ENCODE measurements around the gene TSC22D4. TPM values are rescaled to one million over a fixed set of nuclear protein-coding genes. Genes with fewer than 3 reads are reported as not detected.
A peak's percentile ranks its signal among the peaks of the same experiment; 100 is the strongest.

The TSC22D4 gene
- total RNA-seq, 1 donor from 2014 or later, result 53.4 TPM

GRCh38 chr7:100476903-100477870 lies 1.8 kb downstream of the TSC22D4 start:
- H3K27ac Mint-ChIP-seq (ENCODE audit: unreplicated experiment), result peak overlapping the region; percentile 58
- TF ChIP-seq CTCF (IDR thresholded peaks at IDR 0.05; ENCODE audit: insufficient read depth, low read depth, low read length) (no peak), EZH2 (IDR thresholded peaks at IDR 0.05; ENCODE audit: insufficient read depth, low read length) (no peak)
- FAIRE-seq, result no peak
- peak overlapping the region; percentile 90 for H3K9ac ChIP-seq (ENCODE audit: low read length)
- H3K27me3 Mint-ChIP-seq (ENCODE audit: low read depth, unreplicated experiment), result no peaks in the 10 kb centered on the region
- DNase-seq (ENCODE audit: low read depth), result no peak
- peaks cover 16% of the 10 kb centered on the region for H3K4me1 Mint-ChIP-seq (ENCODE audit: low read depth, unreplicated experiment)
- H3K4me3 ChIP-seq (ENCODE audit: insufficient read depth, low read depth, low read length), result peak overlapping the region; percentile 81
- H3K79me2 ChIP-seq (ENCODE audit: insufficient read depth, low read length), result peaks cover 42% of the 10 kb centered on the region
- H3K36me3 Mint-ChIP-seq (ENCODE audit: low read depth, unreplicated experiment), result peaks cover 4% of the 10 kb centered on the region
- no peaks in the 10 kb centered on the region for H3K9me3 Mint-ChIP-seq (ENCODE audit: unreplicated experiment)
- peaks cover 14% of the 10 kb centered on the region for H3K4me1 ChIP-seq (ENCODE audit: insufficient read depth, low read length)
- no peaks in the 10 kb centered on the region for H3K36me3 ChIP-seq (ENCODE audit: insufficient read depth, low read length)
- H2AFZ ChIP-seq (ENCODE audit: low read depth, low read length), result no peak overlapping the region
- H3K27ac ChIP-seq (ENCODE audit: low read depth, low read length), result no peak overlapping the region
- H3K27me3 ChIP-seq (ENCODE audit: insufficient read depth, low read length), result no peaks in the 10 kb centered on the region
- H3K9me3 ChIP-seq (ENCODE audit: insufficient read depth, low read depth, low read length), result no peaks in the 10 kb centered on the region
- peak overlapping the region; percentile 93 for H3K4me2 ChIP-seq (ENCODE audit: low read length)
- H3K4me3 Mint-ChIP-seq (ENCODE audit: unreplicated experiment), result peak overlapping the region; percentile 83
- H4K20me1 ChIP-seq (ENCODE audit: insufficient read depth, low read length), result peaks cover 43% of the 10 kb centered on the region

- Mint-ChIP-seq H3K9me3 (ENCODE audit: unreplicated experiment) (no peaks in the 10 kb centered on the region), H3K36me3 (ENCODE audit: low read depth, unreplicated experiment) (peaks cover 4% of the 10 kb centered on the region), H3K27ac (ENCODE audit: unreplicated experiment) (no peak overlapping the region), H3K4me3 (ENCODE audit: unreplicated experiment) (peak overlapping the region; percentile 83), H3K4me1 (ENCODE audit: low read depth, unreplicated experiment) (peaks cover 16% of the 10 kb centered on the region), H3K27me3 (ENCODE audit: low read depth, unreplicated experiment) (no peaks in the 10 kb centered on the region)
- peak overlapping the region; percentile 93 for H3K4me2 ChIP-seq (ENCODE audit: low read length)
- H4K20me1 ChIP-seq (ENCODE audit: insufficient read depth, low read length), result peaks cover 49% of the 10 kb centered on the region
- H3K27ac ChIP-seq (ENCODE audit: low read depth, low read length), result no peak overlapping the region
- peak overlapping the region; percentile 90 for H3K9ac ChIP-seq (ENCODE audit: low read length)
- H3K36me3 ChIP-seq (ENCODE audit: insufficient read depth, low read length), result no peaks in the 10 kb centered on the region
- no peak overlapping the region for H3K4me3 ChIP-seq (ENCODE audit: insufficient read depth, low read depth, low read length)
- H3K4me1 ChIP-seq (ENCODE audit: insufficient read depth, low read length), result peaks cover 14% of the 10 kb centered on the region
- no peaks in the 10 kb centered on the region for H3K27me3 ChIP-seq (ENCODE audit: insufficient read depth, low read length)
- FAIRE-seq, result no peak
- TF ChIP-seq EZH2 (IDR thresholded peaks at IDR 0.05; ENCODE audit: insufficient read depth, low read length), result no peak
- no peak for TF ChIP-seq CTCF (IDR thresholded peaks at IDR 0.05; ENCODE audit: insufficient read depth, low read depth, low read length)
- no peak overlapping the region for H2AFZ ChIP-seq (ENCODE audit: low read depth, low read length)
- H3K9me3 ChIP-seq (ENCODE audit: insufficient read depth, low read depth, low read length), result no peaks in the 10 kb centered on the region
- DNase-seq (ENCODE audit: low read depth), result no peak
- peaks cover 42% of the 10 kb centered on the region for H3K79me2 ChIP-seq (ENCODE audit: insufficient read depth, low read length)
These were observed 2.8 kb downstream of the TSC22D4 start for GRCh38 chr7:100476101-100476780.
